Kasumi-1 (cell line): Measurements from ENCODE around the gene KRT20.
A peak's percentile ranks its signal among the peaks of the same experiment; 100 is the strongest.
"Not testable (repeated sequence)": the region's sequence is repeated elsewhere in the genome, so short reads cannot be mapped to it uniquely, and the experiment has no call there.

Experiments used
- DNase-seq, 2 experiments: peaks; one replicate each; lab custom pipeline; 2025; lab: John Stamatoyannopoulos, UW

Gene KRT20

GRCh38 chr17:40884708-40885512 lies at the start of gene KRT20:
KRT20 (minus strand) TSS chr17:40885242; CDS start chr17:40885185, 57 bp downstream.
- DNase-seq = no peak

GRCh38 chr17:40932608-40933007 lies 47.6 kb upstream of the KRT20 start:
- no peak for DNase-seq

DNA sequence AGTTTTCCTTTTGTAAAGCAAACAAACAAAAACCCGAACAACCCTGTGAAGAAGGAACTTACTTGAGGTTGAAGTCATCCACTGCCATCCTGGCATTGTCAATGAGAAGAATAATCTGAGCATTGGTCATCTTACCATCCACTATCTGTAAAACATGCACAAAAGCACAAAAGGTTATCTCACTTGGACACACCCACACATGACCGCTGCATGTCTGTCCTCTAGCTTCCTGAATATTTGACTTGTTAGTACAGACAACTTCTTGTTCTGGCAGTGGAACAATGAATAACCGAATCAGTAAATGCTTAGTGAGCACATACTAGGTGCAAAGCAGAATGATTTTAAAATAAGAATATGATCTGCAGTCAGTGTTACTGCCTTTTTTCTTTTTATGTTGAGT lies 46.3 kb upstream of the KRT20 start:
- no peak for DNase-seq

- no peak for DNase-seq
These were observed 41.3 kb upstream of the KRT20 start for GRCh38 chr17:40926341-40926740.

- peak; percentile 51 to 75 for DNase-seq
These were observed 37.2 kb upstream of the KRT20 start for GRCh38 chr17:40922239-40922638.

- DNase-seq = no peak
These were observed 36.0 kb upstream of the KRT20 start for GRCh38 chr17:40921026-40921425.

- DNase-seq = not testable (repeated sequence)
These were observed 32.1 kb upstream of the KRT20 start for GRCh38 chr17:40917116-40917515.

DNA sequence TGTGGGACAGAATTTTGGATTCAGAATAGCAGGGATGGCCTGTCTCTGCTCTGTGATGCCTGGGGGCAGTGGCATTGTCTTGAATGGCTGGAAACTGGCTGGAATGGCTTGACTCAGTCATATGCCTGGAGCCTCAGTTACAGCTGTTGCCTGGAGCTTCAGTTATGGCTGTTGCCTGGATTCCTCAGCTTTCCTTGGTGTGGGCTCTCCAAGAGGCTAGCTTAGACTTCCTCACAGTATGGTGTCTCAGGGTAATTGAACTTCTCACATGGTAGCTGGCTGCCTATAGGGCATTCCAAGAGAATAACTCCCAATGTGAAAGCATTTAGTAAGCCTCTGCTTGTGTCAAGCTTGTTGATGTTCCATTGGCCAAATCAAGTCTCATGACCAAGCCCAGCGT lies 31.3 kb upstream of the KRT20 start:
- DNase-seq = no peak

- DNase-seq = no peak
These were observed 30.7 kb upstream of the KRT20 start for GRCh38 chr17:40915721-40916256.

DNA sequence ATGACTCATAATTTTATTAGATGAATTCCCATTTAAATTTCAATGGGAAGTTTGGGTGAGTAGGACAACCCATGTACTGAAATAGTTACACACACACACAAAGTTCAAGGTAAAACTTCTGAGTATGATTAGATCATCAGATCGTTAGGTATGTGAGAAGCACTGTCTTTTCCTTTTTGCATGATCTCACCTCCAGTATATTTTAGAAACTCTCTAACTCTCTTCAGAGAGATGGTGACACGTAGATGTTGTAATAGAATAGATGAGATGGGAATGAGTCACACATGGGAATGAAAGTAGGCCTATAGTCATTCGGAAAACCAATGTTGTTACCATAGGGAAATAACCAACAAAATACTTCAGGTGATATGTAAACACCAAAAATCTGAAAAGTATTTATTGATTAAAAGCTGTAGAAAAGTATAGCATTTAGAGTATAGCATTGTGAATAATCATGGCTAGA lies 30.2 kb upstream of the KRT20 start:
- DNase-seq = no peak

DNA sequence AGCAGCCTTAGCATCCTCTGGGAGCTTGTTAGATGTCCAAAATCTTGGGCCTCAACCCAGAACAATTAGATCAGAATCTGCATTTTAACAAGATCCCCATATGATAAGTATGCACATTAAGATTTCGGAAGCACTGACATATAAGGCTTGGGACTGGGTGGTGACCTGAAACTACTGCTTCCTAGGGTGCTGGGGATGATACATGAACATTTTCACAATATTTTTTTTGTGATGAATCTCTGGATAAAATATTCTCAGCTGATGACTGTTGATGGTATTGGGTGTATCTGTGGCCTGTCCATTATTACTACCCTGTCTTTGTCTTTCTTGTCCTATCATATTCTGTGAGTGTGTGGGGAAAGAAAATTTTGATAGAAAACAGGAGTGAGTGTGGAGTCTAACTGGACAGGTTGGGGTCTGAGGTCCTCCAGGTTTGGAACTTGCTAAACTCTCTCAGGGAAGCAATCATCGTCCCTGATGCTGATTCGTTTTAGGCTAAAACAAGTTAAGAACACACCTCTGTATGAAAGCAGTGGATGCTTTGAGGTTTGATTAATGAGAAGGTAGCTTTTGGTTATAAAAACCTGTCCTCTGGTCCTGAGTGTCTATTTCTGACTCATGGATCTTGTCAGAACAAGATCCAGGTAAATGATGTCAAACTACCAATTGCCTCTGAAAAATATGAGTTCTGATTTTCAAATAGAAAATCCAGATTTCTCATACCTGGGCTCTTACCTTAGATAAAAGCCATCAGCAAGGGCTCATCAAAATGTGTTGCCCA lies 29.2 kb upstream of the KRT20 start:
- no peak for DNase-seq

GRCh38 chr17:40912486-40913210 lies 27.6 kb upstream of the KRT20 start:
- peak; percentile 2 to 39 for DNase-seq

DNA sequence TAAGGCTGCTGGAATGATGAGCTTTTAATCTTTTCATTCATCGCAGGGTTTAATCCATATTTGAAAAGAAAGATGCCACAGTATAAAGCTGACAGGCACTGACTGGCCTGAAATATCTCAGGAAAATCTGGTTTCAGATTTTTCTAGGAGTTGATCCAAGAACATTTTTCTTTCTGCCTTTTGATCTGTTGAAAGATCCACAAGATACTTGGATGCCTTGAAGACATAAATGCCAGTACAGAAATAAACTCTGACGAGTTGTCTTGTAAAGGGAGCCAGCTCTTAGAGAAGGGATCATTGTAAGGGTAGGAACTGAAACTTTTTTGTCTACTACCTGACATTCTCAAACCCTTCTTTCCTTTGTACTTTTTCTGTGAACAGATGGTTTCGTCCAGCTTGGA lies 25.4 kb upstream of the KRT20 start:
- DNase-seq = no peak

GRCh38 chr17:40909755-40910154 lies 24.7 kb upstream of the KRT20 start:
- DNase-seq = no peak

DNA sequence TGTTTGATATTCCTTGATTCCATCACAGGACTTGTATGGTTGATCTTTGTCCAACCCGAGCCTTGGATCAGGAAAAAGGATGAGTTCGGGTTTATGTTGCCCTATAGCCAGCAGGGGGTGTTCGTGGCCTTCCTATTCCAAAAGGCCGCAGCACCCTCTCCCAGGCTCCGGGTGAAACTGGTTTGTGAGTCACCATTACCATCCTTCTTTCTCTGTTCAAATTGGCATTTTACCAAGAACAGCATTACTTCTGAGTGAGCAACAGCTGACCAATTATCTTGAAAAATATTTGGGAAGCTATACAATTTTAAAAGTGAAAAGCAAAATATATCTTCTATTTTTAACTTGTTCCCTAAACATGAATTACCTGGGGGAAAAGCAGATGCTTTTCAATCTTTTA lies 24.3 kb upstream of the KRT20 start:
- peak; percentile 75 to 81 for DNase-seq

DNA sequence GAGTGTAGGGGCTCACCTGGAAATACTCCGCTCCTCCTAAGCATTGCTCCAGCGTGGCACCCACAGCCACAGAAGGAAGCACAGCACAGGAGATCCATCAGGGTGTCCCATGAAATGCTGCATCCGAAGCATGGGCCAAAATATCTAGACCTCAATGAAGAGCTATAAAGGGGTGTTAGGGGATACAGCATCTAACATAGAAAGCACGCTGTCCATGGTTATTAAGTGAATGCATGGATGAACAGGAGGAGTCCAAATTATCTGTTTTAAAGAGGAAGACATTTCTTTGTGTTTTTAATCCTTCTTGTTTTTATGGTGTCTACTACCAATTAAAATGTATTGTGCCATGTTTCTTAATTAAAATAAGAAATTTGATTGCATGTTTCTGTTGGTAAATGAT lies 21.6 kb upstream of the KRT20 start:
- DNase-seq = no peak

GRCh38 chr17:40905370-40905769 lies 20.3 kb upstream of the KRT20 start:
- no peak for DNase-seq

DNA sequence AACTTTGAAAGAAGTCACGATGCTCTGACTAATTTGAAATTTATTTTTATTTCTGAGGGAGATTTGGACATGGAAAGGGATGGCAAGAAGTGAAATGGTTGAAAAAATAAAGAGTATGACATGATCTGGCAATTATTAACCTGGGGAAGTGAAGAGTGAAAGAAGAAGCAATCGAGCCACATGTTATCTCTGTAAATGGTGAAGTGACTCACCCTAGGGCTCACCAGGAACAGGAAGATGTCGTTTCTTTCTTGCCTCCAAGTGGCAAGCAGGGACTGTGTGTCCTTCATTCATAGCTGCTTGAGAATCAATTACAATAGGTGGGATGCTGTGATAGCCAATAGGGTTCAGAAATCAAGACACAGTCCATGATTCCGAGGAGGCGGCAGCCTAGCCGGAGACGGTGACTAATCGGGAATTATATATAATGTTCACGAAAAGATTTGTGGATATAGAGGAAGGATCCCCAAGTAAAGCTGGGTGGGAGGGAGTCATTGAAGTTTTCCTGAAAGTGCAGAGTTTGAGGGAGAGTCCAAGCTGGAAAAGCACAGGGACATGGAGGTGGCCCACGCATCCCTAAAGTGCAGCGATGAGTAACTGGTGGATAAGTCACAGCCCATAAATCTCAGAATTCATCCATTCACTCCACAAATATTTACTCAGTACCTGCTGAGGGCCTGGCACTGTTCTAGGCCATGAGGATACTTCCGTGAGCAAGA lies 18.2 kb upstream of the KRT20 start:
- no peak for DNase-seq

- no peak for DNase-seq
These were observed 17.5 kb upstream of the KRT20 start for GRCh38 chr17:40902498-40902897.

DNA sequence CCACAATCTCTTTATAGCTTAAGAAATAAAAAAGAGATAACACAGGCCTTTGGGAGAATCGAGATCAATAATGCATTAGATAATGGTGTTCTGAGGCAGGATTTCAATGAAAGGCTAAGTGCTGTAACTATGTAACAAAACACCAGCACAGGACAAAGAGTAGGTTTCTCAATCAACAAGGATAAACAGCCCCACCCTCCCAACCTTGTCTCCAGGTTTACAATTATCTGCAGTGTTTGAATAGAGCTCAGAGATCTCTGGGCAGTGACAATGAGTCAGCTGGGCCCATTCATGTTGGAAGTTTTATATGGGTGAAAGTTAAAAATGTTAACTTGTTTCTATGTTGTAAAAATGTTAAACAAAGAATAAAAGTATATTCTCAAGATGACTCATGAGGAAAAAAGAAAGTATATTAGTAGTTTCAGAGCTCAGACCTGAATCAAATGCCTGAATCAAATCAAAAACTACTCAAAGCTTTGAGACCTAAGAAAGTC lies 17.0 kb upstream of the KRT20 start:
- no peak for DNase-seq

- DNase-seq = no peak
These were observed 15.8 kb upstream of the KRT20 start for GRCh38 chr17:40900809-40901356.
